Measurements from ENCODE around the gene IFI16.

- TF ChIP-seq CTCF (IDR thresholded peaks at IDR 0.05), result no peak
- no peak for TF ChIP-seq POLR2A (IDR thresholded peaks at IDR 0.05)
- no peak for TF ChIP-seq POLR2AphosphoS5 (IDR thresholded peaks at IDR 0.05; ENCODE audit: insufficient read depth in 1 of 2, low read depth in 1 of 2)
These were observed 20.6 kb downstream of the IFI16 start for GRCh38 chr1:159030311-159030710.

All from vagina (tissue), 2 donors.